Progenitor cell of endocrine pancreas (in vitro differentiated cells): ENCODE results near the gene SARM1. TPM values are rescaled to one million over a fixed set of nuclear protein-coding genes. Genes with fewer than 3 reads are reported as not detected.

Source experiments
- DNase-seq: peaks from one replicate; pipeline ENCODE4 v3.0.0; 2021; ENCODE audit warnings: low spot score; ENCODE audit not compliant: unreplicated experiment
- H3K27ac Mint-ChIP-seq: 2 replicates; pipeline ENCODE4 v1.8.0; 2021; ENCODE audit warnings: mild to moderate bottlenecking, moderate library complexity, mixed read lengths
- H3K27me3 Mint-ChIP-seq: 2 replicates; pipeline ENCODE4 v1.8.0; 2021; ENCODE audit warnings: mixed read lengths
- H3K36me3 Mint-ChIP-seq: 2 replicates; pipeline ENCODE4 v1.8.0; 2022; ENCODE audit warnings: mixed read lengths; ENCODE audit not compliant: insufficient read depth
- H3K4me1 Mint-ChIP-seq: 2 replicates; pipeline ENCODE4 v1.8.0; 2021; ENCODE audit warnings: low read depth, mixed read lengths
- H3K4me3 Mint-ChIP-seq: 2 replicates; pipeline ENCODE4 v1.8.0; 2021; ENCODE audit warnings: low read depth, mild to moderate bottlenecking, moderate library complexity, mixed read lengths
- H3K9me3 Mint-ChIP-seq: 2 replicates; pipeline ENCODE4 v1.8.0; 2021; ENCODE audit warnings: low read depth, mixed read lengths
- CTCF ChIP-seq: fragments of 200-600 bp; sonication (generic); IDR thresholded peaks from one replicate; pipeline ENCODE4 v1.5.0; 2021; ENCODE audit warnings: antibody characterized with exemption, mild to moderate bottlenecking; ENCODE audit not compliant: unreplicated experiment
- total RNA-seq: library from RNA; stranded (reverse); gene quantifications from 2 replicates; pipeline ENCODE4 v1.2.1, GENCODE V29; 2021

Gene SARM1
- total RNA-seq, 1 donor from 2014 or later, result 20.0 TPM

GRCh38 chr17:28327031-28327607, 44.4 kb upstream of the SARM1 start:
- no peak overlapping the region for H3K4me3 Mint-ChIP-seq
- H3K27me3 Mint-ChIP-seq, result no peaks in the 10 kb centered on the region
- peaks cover 14% of the 10 kb centered on the region for H3K36me3 Mint-ChIP-seq
- no peaks in the 10 kb centered on the region for H3K9me3 Mint-ChIP-seq
- no peak overlapping the region for H3K27ac Mint-ChIP-seq
- no peak for DNase-seq
- no peak for TF ChIP-seq CTCF
- peaks cover 34% of the 10 kb centered on the region for H3K4me1 Mint-ChIP-seq

- no peak overlapping the region for H3K4me3 Mint-ChIP-seq
- no peak for DNase-seq
- H3K27ac Mint-ChIP-seq, result no peak overlapping the region
- TF ChIP-seq CTCF, result no peak
- peaks cover 31% of the 10 kb centered on the region for H3K4me1 Mint-ChIP-seq
- H3K36me3 Mint-ChIP-seq, result peaks cover 14% of the 10 kb centered on the region
- no peaks in the 10 kb centered on the region for H3K27me3 Mint-ChIP-seq
- no peaks in the 10 kb centered on the region for H3K9me3 Mint-ChIP-seq
Measured at GRCh38 chr17:28327709-28328108, 43.8 kb upstream of the SARM1 start.

- Mint-ChIP-seq H3K4me1 (peaks cover 27% of the 10 kb centered on the region), H3K27me3 (no peaks in the 10 kb centered on the region), H3K4me3 (no peak overlapping the region), H3K9me3 (no peaks in the 10 kb centered on the region), H3K36me3 (peaks cover 14% of the 10 kb centered on the region), H3K27ac (peak overlapping the region; percentile 54)
- no peak for DNase-seq
- no peak for TF ChIP-seq CTCF
Measured at GRCh38 chr17:28328325-28328724, 43.2 kb upstream of the SARM1 start.

- no peak for TF ChIP-seq CTCF
- Mint-ChIP-seq H3K27me3 (no peaks in the 10 kb centered on the region), H3K27ac (no peak overlapping the region), H3K36me3 (peaks cover 14% of the 10 kb centered on the region), H3K9me3 (no peaks in the 10 kb centered on the region), H3K4me3 (no peak overlapping the region), H3K4me1 (peaks cover 22% of the 10 kb centered on the region)
- DNase-seq, result no peak
Measured at GRCh38 chr17:28330671-28331070, 40.8 kb upstream of the SARM1 start.

- H3K4me3 Mint-ChIP-seq, result no peak overlapping the region
- DNase-seq, result no peak
- no peak overlapping the region for H3K27ac Mint-ChIP-seq
- no peaks in the 10 kb centered on the region for H3K27me3 Mint-ChIP-seq
- peaks cover 8% of the 10 kb centered on the region for H3K36me3 Mint-ChIP-seq
- no peaks in the 10 kb centered on the region for H3K9me3 Mint-ChIP-seq
- TF ChIP-seq CTCF, result no peak
- peaks cover 18% of the 10 kb centered on the region for H3K4me1 Mint-ChIP-seq
Measured at GRCh38 chr17:28331891-28332420, 39.5 kb upstream of the SARM1 start.
